ENCODE results near the gene CDH23.

- no peak for TF ChIP-seq CTCF (IDR thresholded peaks at IDR 0.05)
- no peak for TF ChIP-seq POLR2A (IDR thresholded peaks at IDR 0.05)
Observed at GRCh38 chr10:71494476-71494875, 97.8 kb downstream of the CDH23 start.

Measured in adrenal gland (tissue), 5 donors.